IMR-90 (cell line): ENCODE measurements around the gene NIPAL1. TPM values are rescaled to one million over a fixed set of nuclear protein-coding genes. Genes with fewer than 3 reads are reported as not detected.

Experiments
- ATAC-seq: fragments of 200-7000 bp; cut with Tn5 transposase; 2 replicates; pipeline ENCODE4 v1.9.1; 2020; ENCODE audit warnings: low read depth, mild to moderate bottlenecking, moderate library complexity
- BruUV-seq: library from RNA; stranded (reverse); fragments of 400-500 nt; replicated peaks from 2 replicates; lab custom pipeline; 2021; lab: Mats Ljungman, UMichigan
- CTCF ChIA-PET: fragments of 300-600 bp; formaldehyde crosslinking; extraction: SDS; loops from one replicate; lab custom pipeline; 2021; ENCODE audit warnings: antibody characterized with exemption; lab: Yijun Ruan, JAX
- POLR2A ChIA-PET: fragments of 300-600 bp; sonication (Branson Sonifier 250); formaldehyde crosslinking; loops from one replicate; lab custom pipeline; 2022; ENCODE audit warnings: antibody characterized with exemption; ENCODE audit not compliant: unreplicated experiment; lab: Charles Lee
- DNase-seq: peaks from one replicate; pipeline ENCODE4 v3.0.0; 2013
- H2AFZ ChIP-seq: replicated peaks from 2 replicates; pipeline ENCODE3; 2013; ENCODE audit warnings: low read length, mild to moderate bottlenecking; ENCODE audit not compliant: poor library complexity
- H2AK5ac ChIP-seq: 2 replicates; pipeline ENCODE4 v1.6.1; 2013; ENCODE audit warnings: low read depth, low read length, inconsistent platforms
- H2AK9ac ChIP-seq: replicated peaks from 2 replicates; pipeline ENCODE3; 2013; ENCODE audit warnings: mild to moderate bottlenecking, low read depth, low read length, moderate library complexity; ENCODE audit not compliant: poor library complexity
- H2BK120ac ChIP-seq: 2 replicates; pipeline ENCODE4 v1.6.1; 2013; ENCODE audit warnings: low read depth, low read length, inconsistent platforms
- H2BK15ac ChIP-seq: 3 replicates; pipeline ENCODE4 v1.6.1; 2013; ENCODE audit warnings: low read depth, low read length, inconsistent platforms
- H2BK20ac ChIP-seq: 2 replicates; pipeline ENCODE4 v1.6.1; 2013; ENCODE audit warnings: low read depth, mild to moderate bottlenecking, inconsistent platforms, low read length, moderate library complexity
- H2BK5ac ChIP-seq: 2 replicates; pipeline ENCODE4 v1.6.1; 2013; ENCODE audit warnings: mild to moderate bottlenecking, low read depth, low read length, inconsistent platforms; ENCODE audit not compliant: poor library complexity, severe bottlenecking
- H3K14ac ChIP-seq: replicated peaks from 2 replicates; pipeline ENCODE4 v1.6.1; 2013; ENCODE audit warnings: low read depth, low read length, inconsistent platforms
- H3K18ac ChIP-seq: 2 replicates; pipeline ENCODE4 v1.6.1; 2013; ENCODE audit warnings: low read depth, low read length, control low read depth
- H3K23ac ChIP-seq: 2 replicates; pipeline ENCODE4 v1.6.1; 2013; ENCODE audit warnings: low read depth, low read length, inconsistent platforms
- H3K27ac ChIP-seq: 2 replicates; pipeline ENCODE4 v1.5.1; 2013; ENCODE audit warnings: mild to moderate bottlenecking, control low read depth, low read length; ENCODE audit not compliant: insufficient read depth
- H3K27me3 ChIP-seq: 2 replicates; pipeline ENCODE4 v1.6.1; 2013; ENCODE audit warnings: low read length; ENCODE audit not compliant: control insufficient read depth, insufficient read depth
- H3K36me3 ChIP-seq: 2 replicates; pipeline ENCODE4 v1.6.1; 2013; ENCODE audit warnings: low read length, mixed read lengths; ENCODE audit not compliant: control insufficient read depth, insufficient read depth
- H3K4ac ChIP-seq: 2 replicates; pipeline ENCODE4 v1.6.1; 2013; ENCODE audit warnings: low read depth, low read length, inconsistent platforms
- H3K4me1 ChIP-seq: 2 replicates; pipeline ENCODE4 v1.6.1; 2013; ENCODE audit warnings: low read length, mixed read lengths; ENCODE audit not compliant: control insufficient read depth, insufficient read depth
- H3K4me2 ChIP-seq: 2 replicates; pipeline ENCODE4 v1.6.1; 2013; ENCODE audit warnings: low read depth, mild to moderate bottlenecking, control low read depth, low read length, moderate library complexity
- H3K4me3 ChIP-seq: 2 replicates; pipeline ENCODE4 v1.5.1; 2013; ENCODE audit warnings: low read depth, mild to moderate bottlenecking, control low read depth, low read length, moderate library complexity; ENCODE audit not compliant: insufficient read depth
- H3K56ac ChIP-seq: 2 replicates; pipeline ENCODE4 v1.6.1; 2013; ENCODE audit warnings: low read length, inconsistent platforms; ENCODE audit not compliant: insufficient read depth; ENCODE audit errors: extremely low read depth
- H3K79me1 ChIP-seq, 2 experiments: 2 replicates each; pipeline ENCODE4 v1.6.1; 2013; ENCODE audit warnings: low read length in 2 of 2, inconsistent platforms in 1 of 2, low read depth in 1 of 2
- H3K9ac ChIP-seq: 2 replicates; pipeline ENCODE4 v1.6.1; 2013; ENCODE audit warnings: low read depth, low read length, control low read depth
- H3K9me1 ChIP-seq: 2 replicates; pipeline ENCODE4 v1.6.1; 2013; ENCODE audit warnings: low read length, inconsistent platforms; ENCODE audit not compliant: insufficient read depth
- H3K9me3 ChIP-seq: 2 replicates; pipeline ENCODE4 v1.6.1; 2013; ENCODE audit warnings: low read length; ENCODE audit not compliant: control insufficient read depth, insufficient read depth
- H4K20me1 ChIP-seq: 2 replicates; pipeline ENCODE4 v1.6.1; 2013; ENCODE audit warnings: low read length, inconsistent platforms; ENCODE audit not compliant: insufficient read depth
- H4K5ac ChIP-seq: 2 replicates; pipeline ENCODE4 v1.6.1; 2013; ENCODE audit warnings: mild to moderate bottlenecking, low read depth, low read length, control low read depth
- H4K8ac ChIP-seq, 2 experiments: 2 replicates each; pipeline ENCODE4 v1.6.1; 2013; ENCODE audit warnings: low read depth in 2 of 2, low read length in 2 of 2, control low read depth in 1 of 2, inconsistent platforms in 1 of 2
- H4K91ac ChIP-seq: 2 replicates; pipeline ENCODE4 v1.6.1; 2013; ENCODE audit warnings: low read depth, low read length, inconsistent platforms; ENCODE audit not compliant: insufficient read depth
- BHLHE40 ChIP-seq: fragments of 150-350 bp; IDR thresholded peaks from 2 replicates; pipeline ENCODE4 v1.6.1; 2016; ENCODE audit warnings: mild to moderate bottlenecking, low read depth, low read length
- CHD1 ChIP-seq: IDR thresholded peaks from 2 replicates; pipeline ENCODE4 v1.6.1; 2012; ENCODE audit warnings: low read depth, low read length, improper control_type of control experiment
- ELK1 ChIP-seq: fragments of 150-350 bp; IDR thresholded peaks from 2 replicates; pipeline ENCODE4 v1.6.1; 2016; ENCODE audit warnings: low read depth, mild to moderate bottlenecking, low read length, moderate library complexity, borderline replicate concordance
- FOS ChIP-seq: fragments of 150-350 bp; IDR thresholded peaks from 2 replicates; pipeline ENCODE4 v1.6.1; 2016; ENCODE audit warnings: low read depth, low read length
- NFE2L2 ChIP-seq: fragments of 150-350 bp; IDR thresholded peaks from 2 replicates; pipeline ENCODE4 v1.6.1; 2016; ENCODE audit warnings: low read depth, mild to moderate bottlenecking, low read length
- POLR2A ChIP-seq: IDR thresholded peaks from 2 replicates; pipeline ENCODE4 v1.6.1; 2012; ENCODE audit warnings: mild to moderate bottlenecking, low read depth, low read length
- RCOR1 ChIP-seq: IDR thresholded peaks from 2 replicates; pipeline ENCODE4 v1.6.1; 2012; ENCODE audit warnings: mild to moderate bottlenecking, low read length, improper control_type of control experiment; ENCODE audit not compliant: insufficient replicate concordance
- WGBS, 2 experiments: methylation state at CpG; one replicate each; pipeline versions ENCODE4 v1.1.5 to v1.1.7; 2013; ENCODE audit warnings: missing lambda C conversion rate in 2 of 2; ENCODE audit not compliant: insufficient read length in 1 of 2; ENCODE audit errors: extremely low coverage in 2 of 2; 5-methylcytosine and 5-hydroxymethylcytosine counted together
- dilution Hi-C: fragments of 300-500 bp; cut with HindIII; formaldehyde crosslinking; loops from one replicate; pipeline ENCODE4 v1.14.3; 2018; ENCODE audit warnings: low sequenced_read_pairs; ENCODE audit not compliant: unreplicated experiment
- in situ Hi-C: fragments of 300-500 bp; cut with MboI; formaldehyde crosslinking; loops from 3 replicates; pipeline ENCODE4 v1.14.3; 2019; ENCODE audit warnings: low sequenced_read_pairs, inconsistent platforms, mixed read lengths
- intact Hi-C: fragments of 100-400 bp; cut with micrococcal nuclease; formaldehyde crosslinking; loops from 2 replicates; pipeline ENCODE4 v1.10.0; 2022
- polyA plus RNA-seq, 3 experiments: library from polyadenylated mRNA; depleted of rRNA; stranded (reverse); fragments of >200 nt; gene quantifications; 2 replicates each; pipeline ENCODE4 v1.2.3, GENCODE V29; 2012; ENCODE audit warnings: low replicate concordance in 1 of 3
- total RNA-seq: library from RNA; depleted of rRNA; stranded (reverse); fragments of >200 nt; gene quantifications from 2 replicates; pipeline ENCODE4 v1.2.3, GENCODE V29; 2012

NIPAL1 gene
- total and polyA plus RNA-seq, 2 of the 4 experiments (the other 2 are of a cell fraction) = 0.89 to 1.1 TPM

GRCh38 chr4:48058617-48059530 lies 42.3 kb downstream of the NIPAL1 start:
- dilution Hi-C loops = no loop called here
- Histone ChIP-seq H4K8ac (no peak overlapping the region), H2BK20ac (no peak overlapping the region), H3K4me2 (no peak overlapping the region), H3K79me1 (no peaks in the 10 kb centered on the region), H3K36me3 (no peaks in the 10 kb centered on the region), H3K56ac (no peak overlapping the region), H2BK15ac (no peak overlapping the region), H3K4me1 (no peaks in the 10 kb centered on the region), H4K91ac (no peak overlapping the region), H3K23ac (no peak overlapping the region), H4K5ac (no peak overlapping the region), H3K9ac (no peak overlapping the region), H3K27me3 (no peaks in the 10 kb centered on the region), H3K4ac (no peak overlapping the region), H3K18ac (no peak overlapping the region), H2AFZ (no peak overlapping the region), H3K9me1 (no peaks in the 10 kb centered on the region), H2BK120ac (no peak overlapping the region), H2AK5ac (no peak overlapping the region), H2BK5ac (no peak overlapping the region), H3K27ac (no peak overlapping the region), H3K9me3 (no peaks in the 10 kb centered on the region), H3K4me3 (no peak overlapping the region), H3K14ac (no peak overlapping the region), H4K20me1 (no peaks in the 10 kb centered on the region), H2AK9ac (no peak overlapping the region)
- intact Hi-C loops = no loop called here
- DNase-seq (no peak), ATAC-seq (no peak)
- TF ChIP-seq POLR2A (no peak), BHLHE40 (no peak), ELK1 (no peak), NFE2L2 (no peak), CHD1 (no peak), FOS (no peak), RCOR1 (no peak)
- WGBS, 2 experiments = 30% methylated on average over 2 of the region's 5 CpGs; no CpG with 5 or more reads in 1 of the 2 experiments
- ChIA-PET POLR2A (no interaction called here), CTCF (no interaction called here)
- in situ Hi-C loops = no loop called here
- no TSS peak for BruUV-seq
